GM13976 (cell line): ENCODE measurements around the gene NUP188.

Experiments used
- DNase-seq: peaks from one replicate; pipeline ENCODE4 v3.0.0; 2012; ENCODE audit warnings: low spot score
- in situ Hi-C: fragments of 300-500 bp; cut with MboI; formaldehyde crosslinking; loops from one replicate; pipeline ENCODE4 v1.12.0; 2022; ENCODE audit warnings: low sequenced_read_pairs, mixed read lengths, inconsistent platforms; ENCODE audit not compliant: unreplicated experiment
- TF ChIP-seq, protein P1 (sequence below): IDR thresholded peaks from 2 replicates; pipeline ENCODE4 v1.5.1; 2012; ENCODE audit warnings: borderline replicate concordance, mild to moderate bottlenecking; ENCODE audit not compliant: insufficient read depth; ENCODE audit errors: extremely low read depth, missing control alignments, control extremely low read depth

The NUP188 gene

DNA sequence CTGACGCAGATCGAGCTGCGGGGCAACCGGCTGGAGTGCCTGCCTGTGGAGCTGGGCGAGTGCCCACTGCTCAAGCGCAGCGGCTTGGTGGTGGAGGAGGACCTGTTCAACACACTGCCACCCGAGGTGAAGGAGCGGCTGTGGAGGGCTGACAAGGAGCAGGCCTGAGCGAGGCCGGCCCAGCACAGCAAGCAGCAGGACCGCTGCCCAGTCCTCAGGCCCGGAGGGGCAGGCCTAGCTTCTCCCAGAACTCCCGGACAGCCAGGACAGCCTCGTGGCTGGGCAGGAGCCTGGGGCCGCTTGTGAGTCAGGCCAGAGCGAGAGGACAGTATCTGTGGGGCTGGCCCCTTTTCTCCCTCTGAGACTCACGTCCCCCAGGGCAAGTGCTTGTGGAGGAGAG is 31.3 kb upstream of the NUP188 start:
- DNase-seq, result no peak
- in situ Hi-C loops, result no loop called here
- TF ChIP-seq, protein P1, sequence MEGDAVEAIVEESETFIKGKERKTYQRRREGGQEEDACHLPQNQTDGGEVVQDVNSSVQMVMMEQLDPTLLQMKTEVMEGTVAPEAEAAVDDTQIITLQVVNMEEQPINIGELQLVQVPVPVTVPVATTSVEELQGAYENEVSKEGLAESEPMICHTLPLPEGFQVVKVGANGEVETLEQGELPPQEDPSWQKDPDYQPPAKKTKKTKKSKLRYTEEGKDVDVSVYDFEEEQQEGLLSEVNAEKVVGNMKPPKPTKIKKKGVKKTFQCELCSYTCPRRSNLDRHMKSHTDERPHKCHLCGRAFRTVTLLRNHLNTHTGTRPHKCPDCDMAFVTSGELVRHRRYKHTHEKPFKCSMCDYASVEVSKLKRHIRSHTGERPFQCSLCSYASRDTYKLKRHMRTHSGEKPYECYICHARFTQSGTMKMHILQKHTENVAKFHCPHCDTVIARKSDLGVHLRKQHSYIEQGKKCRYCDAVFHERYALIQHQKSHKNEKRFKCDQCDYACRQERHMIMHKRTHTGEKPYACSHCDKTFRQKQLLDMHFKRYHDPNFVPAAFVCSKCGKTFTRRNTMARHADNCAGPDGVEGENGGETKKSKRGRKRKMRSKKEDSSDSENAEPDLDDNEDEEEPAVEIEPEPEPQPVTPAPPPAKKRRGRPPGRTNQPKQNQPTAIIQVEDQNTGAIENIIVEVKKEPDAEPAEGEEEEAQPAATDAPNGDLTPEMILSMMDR, result no peak

DNA sequence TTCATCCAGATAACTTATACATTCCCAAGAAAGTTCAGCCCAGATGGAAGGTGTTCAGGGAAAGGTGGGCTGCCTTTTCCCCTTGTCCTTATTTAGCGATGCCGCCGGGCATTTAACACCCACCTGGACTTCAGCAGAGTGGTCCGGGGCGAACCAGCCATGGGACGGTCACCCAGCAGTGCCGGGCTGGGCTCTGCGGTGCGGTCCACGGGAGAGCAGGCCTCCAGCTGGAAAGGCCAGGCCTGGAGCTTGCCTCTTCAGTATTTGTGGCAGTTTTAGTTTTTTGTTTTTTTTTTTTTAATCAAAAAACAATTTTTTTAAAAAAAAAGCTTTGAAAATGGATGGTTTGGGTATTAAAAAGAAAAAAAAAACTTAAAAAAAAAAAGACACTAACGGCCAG is 30.8 kb upstream of the NUP188 start:
- TF ChIP-seq, protein P1, result no peak
- in situ Hi-C loops, result no loop called here
- DNase-seq, result no peak

DNA sequence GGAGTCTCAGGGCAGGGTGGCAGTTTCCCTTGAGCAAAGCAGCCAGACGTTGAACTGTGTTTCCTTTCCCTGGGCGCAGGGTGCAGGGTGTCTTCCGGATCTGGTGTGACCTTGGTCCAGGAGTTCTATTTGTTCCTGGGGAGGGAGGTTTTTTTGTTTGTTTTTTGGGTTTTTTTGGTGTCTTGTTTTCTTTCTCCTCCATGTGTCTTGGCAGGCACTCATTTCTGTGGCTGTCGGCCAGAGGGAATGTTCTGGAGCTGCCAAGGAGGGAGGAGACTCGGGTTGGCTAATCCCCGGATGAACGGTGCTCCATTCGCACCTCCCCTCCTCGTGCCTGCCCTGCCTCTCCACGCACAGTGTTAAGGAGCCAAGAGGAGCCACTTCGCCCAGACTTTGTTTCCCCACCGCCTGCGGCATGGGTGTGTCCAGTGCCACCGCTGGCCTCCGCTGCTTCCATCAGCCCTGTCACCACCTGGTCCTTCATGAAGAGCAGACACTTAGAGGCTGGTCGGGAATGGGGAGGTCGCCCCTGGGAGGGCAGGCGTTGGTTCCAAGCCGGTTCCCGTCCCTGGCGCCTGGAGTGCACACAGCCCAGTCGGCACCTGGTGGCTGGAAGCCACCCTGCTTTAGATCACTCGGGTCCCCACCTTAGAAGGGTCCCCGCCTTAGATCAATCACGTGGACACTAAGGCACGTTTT is 30.2 kb upstream of the NUP188 start:
- in situ Hi-C loops, result no loop called here
- no peak for DNase-seq
- TF ChIP-seq, protein P1, result no peak

DNA sequence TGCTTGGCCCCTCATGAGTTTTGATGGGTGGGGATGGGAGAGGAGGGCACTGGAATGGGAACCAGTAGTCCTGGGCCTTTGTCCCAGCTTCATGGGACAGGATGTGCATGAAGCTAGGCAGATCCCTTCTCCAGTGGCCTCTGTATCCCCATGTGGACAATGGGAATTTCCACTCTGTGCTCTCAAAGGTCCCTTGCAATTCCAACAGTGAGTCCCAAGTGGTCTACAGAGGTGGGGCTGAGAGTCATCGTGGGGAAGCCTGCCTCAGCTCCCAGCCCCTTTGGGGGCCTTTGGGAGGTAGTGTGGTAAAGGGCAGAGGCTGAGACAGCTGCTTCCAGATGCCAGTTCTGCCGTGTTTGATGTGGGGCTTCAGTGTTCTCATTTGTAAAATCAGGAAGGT is 28.6 kb upstream of the NUP188 start:
- in situ Hi-C loops, result no loop called here
- TF ChIP-seq, protein P1, result no peak
- DNase-seq, result no peak

DNA sequence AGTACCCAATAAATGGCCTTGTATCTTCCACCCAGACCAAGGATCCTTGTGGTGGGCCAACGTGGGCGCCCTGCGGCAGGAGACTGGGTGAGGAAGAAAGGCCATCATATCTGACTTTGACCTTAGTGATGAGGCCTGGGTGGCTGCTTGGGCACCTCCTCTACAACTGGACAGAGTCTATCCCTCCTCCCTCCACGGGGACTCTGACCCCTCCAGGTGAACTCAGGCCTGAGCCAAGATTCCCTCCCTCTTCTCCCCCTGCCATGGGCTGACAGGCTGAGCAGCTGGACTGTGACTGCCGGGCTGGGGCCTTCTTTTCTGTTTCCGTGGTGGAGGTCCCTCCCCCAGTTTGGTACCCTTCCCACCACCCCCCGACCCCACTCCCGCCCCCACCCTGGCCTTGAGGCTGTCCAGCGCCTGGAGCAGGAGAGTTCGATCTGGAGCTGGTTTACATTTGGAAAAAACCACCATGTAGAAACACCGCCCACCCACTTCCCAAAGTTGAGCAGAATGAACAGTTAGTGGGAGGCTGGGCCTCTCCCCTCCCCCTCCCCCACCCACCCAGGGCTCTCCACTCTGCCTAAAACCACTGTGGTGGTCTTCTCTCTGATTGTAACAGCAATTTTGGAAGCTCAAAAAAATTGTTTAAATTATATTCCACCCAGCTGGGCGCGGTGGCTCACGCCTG is 28.0 kb upstream of the NUP188 start:
- TF ChIP-seq, protein P1, result no peak
- in situ Hi-C loops, result loop anchor here (10.0 kb wide), 1 partner anchor 55 kb away; no protein-coding TSS in a partner anchor
- DNase-seq, result no peak

DNA sequence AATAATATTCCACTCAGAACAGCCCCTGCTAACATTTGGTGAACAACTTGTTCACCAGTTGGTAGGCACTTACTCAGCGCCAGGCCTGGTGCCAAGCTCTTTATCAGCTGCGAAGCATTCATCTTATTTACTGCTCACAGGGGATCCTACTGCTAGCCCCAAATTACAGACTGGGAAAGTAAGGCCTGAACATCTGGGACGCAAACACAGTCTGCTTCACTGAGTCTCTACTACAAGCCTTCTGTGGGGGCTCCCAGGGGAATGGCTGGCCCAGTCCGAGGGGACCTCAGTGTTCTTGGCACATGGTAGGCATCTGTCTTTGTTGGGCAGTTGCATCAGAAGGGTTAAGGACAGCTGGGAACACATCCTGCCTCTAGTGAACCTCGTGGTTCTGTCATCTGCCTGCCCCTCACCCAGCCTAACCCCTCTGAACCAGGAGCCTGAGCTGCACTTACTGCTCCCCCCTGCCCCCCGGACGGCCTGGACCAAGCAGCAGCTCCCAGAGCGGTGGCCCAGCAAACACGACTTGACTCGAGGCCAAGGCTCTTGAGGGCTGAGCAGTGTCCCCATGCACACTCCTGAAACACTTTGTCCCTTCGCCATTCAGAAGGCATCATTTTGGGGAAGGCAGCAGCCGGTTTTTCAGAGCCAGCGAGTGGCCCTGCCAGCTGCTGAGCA is 27.0 kb upstream of the NUP188 start, which contains the start of gene PHYHD1:
TSS of gene PHYHD1 (plus strand) at position 602 of the 678 bp plus-strand sequence. CDS start 1,342 bp downstream, outside the sequence.
- DNase-seq, result no peak
- in situ Hi-C loops, result loop anchor here (10.0 kb wide), 1 partner anchor 56 kb away; no protein-coding TSS in a partner anchor
- TF ChIP-seq, protein P1, result no peak
